Heart left ventricle (tissue), 16 donors: Measurements from ENCODE around the gene LPCAT4. TPM values are rescaled to one million over a fixed set of nuclear protein-coding genes. Genes with fewer than 3 reads are reported as not detected.
A peak's percentile ranks its signal among the peaks of the same experiment; 100 is the strongest.

Experiments used
- ATAC-seq, 4 donors: fragments of 200-7000 bp; cut with Tn5 transposase; one replicate each; pipeline ENCODE4 v1.9.1; 2020 to 2022; ENCODE audit warnings: moderate library complexity in 4 of 4, mild to moderate bottlenecking in 3 of 4, moderate number of reproducible peaks in 1 of 4
- DNase-seq, 5 donors: peaks; one replicate each; pipeline ENCODE4 v3.0.0-alpha.2; 2020
- H3K27ac ChIP-seq, 12 donors: fragments of 200-600 bp; sonication (generic) in 4 of 12; one replicate each; pipeline versions ENCODE4 v1.5.0 to v1.8.0; 2016 to 2022; ENCODE audit warnings: mild to moderate bottlenecking in 2 of 12
- H3K27me3 ChIP-seq, 9 donors: fragments of 200-600 bp; sonication (generic) in 2 of 9; one replicate each; pipeline versions ENCODE4 v1.5.1 to v1.8.0; 2016 to 2022; ENCODE audit warnings: mild to moderate bottlenecking in 3 of 9
- H3K36me3 ChIP-seq, 9 donors: fragments of 200-600 bp; sonication (generic) in 2 of 9; one replicate each; pipeline versions ENCODE4 v1.5.0 to v1.8.0; 2018 to 2022; ENCODE audit warnings: mild to moderate bottlenecking in 2 of 9
- H3K4me1 ChIP-seq, 12 donors: fragments of 200-600 bp; sonication (generic) in 4 of 12; one replicate each; pipeline versions ENCODE4 v1.5.0 to v1.8.0; 2016 to 2022; ENCODE audit warnings: mild to moderate bottlenecking in 3 of 12
- H3K4me3 ChIP-seq, 12 donors: fragments of 200-600 bp; sonication (generic) in 4 of 12; one replicate each; pipeline versions ENCODE4 v1.5.0 to v1.8.0; 2017 to 2022; ENCODE audit warnings: mild to moderate bottlenecking in 9 of 12, moderate library complexity in 4 of 12
- H3K9me3 ChIP-seq, 12 donors: fragments of 200-600 bp; sonication (generic) in 4 of 12; one replicate each; pipeline versions ENCODE4 v1.5.0 to v1.8.0; 2016 to 2022; ENCODE audit warnings: mild to moderate bottlenecking in 1 of 12
- POLR2A ChIP-seq, 2 donors: fragments of 450-650 bp; IDR thresholded peaks; one replicate each; pipeline ENCODE4 v1.6.1; 2017; ENCODE audit warnings: antibody characterized with exemption in 2 of 2, mild to moderate bottlenecking in 2 of 2, moderate library complexity in 2 of 2
- WGBS, 4 donors: extraction: QIAGEN DNeasy Blood & Tissue Kit in 2 of 4; methylation state at CpG; one replicate each; pipeline versions ENCODE4 v1.1.5 to v1.1.7; 2013 to 2018; 5-methylcytosine and 5-hydroxymethylcytosine counted together
- intact Hi-C, 10 donors: fragments of 100-400 bp; cut with DNase I; formaldehyde crosslinking; loops; one replicate each; pipeline versions ENCODE4 v1.11.1 to v1.14.2; 2022
- polyA plus RNA-seq, 2 donors: library from polyadenylated mRNA; stranded (reverse); fragments of 200-250 nt; gene quantifications; one replicate each; pipeline ENCODE4 v1.2.3, GENCODE V29; 2013
- total RNA-seq, 9 donors: library from RNA; depleted of rRNA in 2 of 9; stranded (reverse); fragments of >200 nt in 2 of 9; fragmentation: NEBNext Ultra II Directional in 3 of 9; extraction: Animal tissue kit (Norgen Biotek cat#: 25700) in 3 of 9; gene quantifications; one replicate each; pipeline versions ENCODE4 v1.1.0 to v1.2.4, GENCODE V29; 2016 to 2023
- TF ChIP-seq, protein P1 (sequence below), 12 donors: fragments of 200-600 bp; sonication (generic) in 4 of 12; IDR thresholded peaks; one replicate each; pipeline versions ENCODE4 v1.5.0 to v1.8.0; 2018 to 2022; ENCODE audit warnings: antibody characterized with exemption in 12 of 12, mild to moderate bottlenecking in 5 of 12
- donor health status: ischemic (EF 13 %, LVEDD 7.1; RV severe dilation, severe dysfunction).
- donor health status: healthy with polysubstance abuse.
- donor health status: DM: no; HTN: yes; CAD: no.
- donor health status: DM: no; HTN: no; CAD: no.
- donor health status: ischemic (EF 25% LVEDD 6.9; RV normal size, moderate dysfunction).
- donor health status: ischemic (EF 25% LVEDD 5.7; RV mildly dilated, moderate dysfunction).
- donor health status: healthy.
- donor health status: DM: yes; HTN: yes; CAD: no.
- donor health status: ischemic (EF 35%, LVEDD 5.7; RV mildly dilated, moderate dysfunction).
- donor health status: nonischemic (EF 11% LVEDD 7.7; RV severe dilation, severe dysfunction).
- donor health status: DM: yes; HTN: yes; CAD: no.
- donor health status: PGD.
- donor health status: ischemic (EF 29% LVEDD 5.4; RV normal size, mild dysfunction).
- donor health status: nonischemic (EF 23%, LVEDD 6.1; RV moderate dilation, normal function).

Gene LPCAT4
- total and polyA plus RNA-seq, 11 donors, result 9.8 to 80.0 (median 44.8) TPM

DNA sequence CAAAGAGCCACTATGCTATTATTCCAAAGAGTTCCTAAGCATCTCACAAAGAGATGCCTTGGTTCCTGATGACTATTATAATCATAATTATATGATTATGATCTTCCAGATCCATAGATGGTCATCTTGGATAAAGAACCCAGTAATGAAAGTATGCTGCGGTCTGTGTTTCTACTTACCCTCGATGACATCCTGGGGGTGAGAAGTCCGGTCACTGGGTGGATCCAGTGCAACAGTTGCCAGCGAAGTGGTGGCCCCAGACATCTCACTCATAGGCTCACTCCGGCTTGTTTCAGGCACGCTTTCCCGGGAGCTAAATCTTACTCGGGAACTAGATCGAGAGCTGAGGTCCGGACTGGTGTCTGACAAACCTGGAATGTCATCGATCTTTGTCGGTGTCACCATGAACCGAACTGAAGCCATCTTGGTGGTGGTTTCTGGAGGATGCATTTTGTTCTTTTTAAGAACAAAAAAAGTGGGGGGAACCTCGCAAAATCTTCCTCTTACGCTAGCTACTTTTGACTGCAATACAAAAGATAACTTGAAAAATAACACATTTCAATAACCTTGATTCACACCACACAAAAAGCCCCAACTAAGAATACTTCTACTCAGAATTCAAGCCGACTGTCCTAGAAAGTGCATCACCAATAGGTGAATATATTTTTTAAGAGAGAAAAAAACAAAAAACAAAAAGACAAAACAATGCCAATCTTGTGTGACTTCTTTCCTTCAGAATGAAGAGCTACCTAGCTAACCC is 30.6 kb downstream of the LPCAT4 start:
- TF ChIP-seq POLR2A (IDR thresholded peaks at IDR 0.05), result no peak
- TF ChIP-seq, protein P1, sequence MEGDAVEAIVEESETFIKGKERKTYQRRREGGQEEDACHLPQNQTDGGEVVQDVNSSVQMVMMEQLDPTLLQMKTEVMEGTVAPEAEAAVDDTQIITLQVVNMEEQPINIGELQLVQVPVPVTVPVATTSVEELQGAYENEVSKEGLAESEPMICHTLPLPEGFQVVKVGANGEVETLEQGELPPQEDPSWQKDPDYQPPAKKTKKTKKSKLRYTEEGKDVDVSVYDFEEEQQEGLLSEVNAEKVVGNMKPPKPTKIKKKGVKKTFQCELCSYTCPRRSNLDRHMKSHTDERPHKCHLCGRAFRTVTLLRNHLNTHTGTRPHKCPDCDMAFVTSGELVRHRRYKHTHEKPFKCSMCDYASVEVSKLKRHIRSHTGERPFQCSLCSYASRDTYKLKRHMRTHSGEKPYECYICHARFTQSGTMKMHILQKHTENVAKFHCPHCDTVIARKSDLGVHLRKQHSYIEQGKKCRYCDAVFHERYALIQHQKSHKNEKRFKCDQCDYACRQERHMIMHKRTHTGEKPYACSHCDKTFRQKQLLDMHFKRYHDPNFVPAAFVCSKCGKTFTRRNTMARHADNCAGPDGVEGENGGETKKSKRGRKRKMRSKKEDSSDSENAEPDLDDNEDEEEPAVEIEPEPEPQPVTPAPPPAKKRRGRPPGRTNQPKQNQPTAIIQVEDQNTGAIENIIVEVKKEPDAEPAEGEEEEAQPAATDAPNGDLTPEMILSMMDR (IDR thresholded peaks at IDR 0.05), result no peak
- Histone ChIP-seq H3K4me1 (peaks cover 0 to 77% (median 39%) of the 10 kb centered on the region in 12 donors), H3K36me3 (peaks cover 0 to 28% (median 15%) of the 10 kb centered on the region in 9 donors), H3K4me3 (peak overlapping the region in 11 of 12 donors; percentile 70 to 95 (median 86)), H3K27ac (peak overlapping the region; percentile 26 to 97 (median 92)), H3K27me3 (no peaks in the 10 kb centered on the region), H3K9me3 (no peaks in the 10 kb centered on the region)
- WGBS, 4 donors, result 72 to 81% (median 79%) methylated on average over 16 of the region's 16 CpGs
- no peak for ATAC-seq
- intact Hi-C loops, result loop anchor here in 4 of 10 donors (5.0 to 10.0 kb wide), 5 partner anchors 72 to 272 kb away; partner anchors contain the start of genes EMC4 (in 1 of the 4), EMC7 (in 1 of the 4) and PGBD4 (in 1 of the 4)
- no peak for DNase-seq

GRCh38 chr15:34335176-34336032 is 31.6 kb downstream of the LPCAT4 start:
- peaks cover 0 to 71% (median 37%) of the 10 kb centered on the region in 12 donors for H3K4me1 ChIP-seq
- no peak for TF ChIP-seq POLR2A (IDR thresholded peaks at IDR 0.05)
- TF ChIP-seq, protein P1 (IDR thresholded peaks at IDR 0.05), result no peak
- intact Hi-C loops, result loop anchor here in 4 of 10 donors (5.0 to 10.0 kb wide), 5 partner anchors 71 to 271 kb away; partner anchors contain the start of genes EMC4 (in 1 of the 4), EMC7 (in 1 of the 4) and PGBD4 (in 1 of the 4)
- no peaks in the 10 kb centered on the region for H3K27me3 ChIP-seq
- H3K36me3 ChIP-seq, result peaks cover 0 to 23% (median 7%) of the 10 kb centered on the region in 9 donors
- ATAC-seq (no peak), DNase-seq (no peak)
- WGBS, 4 donors, result 70 to 73% (median 72%) methylated on average over 3 of the region's 3 CpGs
- H3K9me3 ChIP-seq, result no peaks in the 10 kb centered on the region
- H3K4me3 ChIP-seq, result peak overlapping the region in 10 of 12 donors; percentile 3 to 95 (median 60)
- peak overlapping the region in 11 of 12 donors; percentile 26 to 97 (median 90) for H3K27ac ChIP-seq

DNA sequence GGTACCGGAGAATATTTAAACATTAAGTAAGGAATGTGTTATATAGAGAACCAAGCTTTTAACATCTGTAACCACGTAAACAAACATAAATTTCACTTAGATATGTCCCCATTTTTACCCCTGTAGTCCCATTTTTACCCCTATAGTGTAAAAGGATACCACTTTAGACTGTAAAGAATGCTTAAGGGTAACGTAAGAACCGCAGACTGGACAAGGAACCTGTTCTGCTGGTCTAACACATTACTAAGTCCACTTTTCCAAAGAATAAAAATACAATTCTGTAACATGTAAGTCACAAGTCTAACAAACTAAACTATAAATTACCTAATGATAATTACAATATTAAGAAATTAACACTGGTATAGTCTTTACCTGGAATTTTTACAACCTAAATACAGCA is 32.3 kb downstream of the LPCAT4 start:
- peak overlapping the region in 9 of 12 donors; percentile 9 to 95 (median 84) for H3K4me3 ChIP-seq
- ATAC-seq (no peak), DNase-seq (no peak)
- H3K9me3 ChIP-seq, result no peaks in the 10 kb centered on the region
- H3K36me3 ChIP-seq, result peaks cover 0 to 18% (median 3%) of the 10 kb centered on the region in 9 donors
- H3K27ac ChIP-seq, result peak overlapping the region in 11 of 12 donors; percentile 21 to 97 (median 88)
- WGBS, 4 donors, result 65 to 76% (median 67%) methylated on average over 4 of the region's 4 CpGs
- no peaks in the 10 kb centered on the region for H3K27me3 ChIP-seq
- intact Hi-C loops, result loop anchor here in 4 of 10 donors (5.0 to 10.0 kb wide), 5 partner anchors 70 to 270 kb away; partner anchors contain the start of genes EMC4 (in 1 of the 4), EMC7 (in 1 of the 4) and PGBD4 (in 1 of the 4)
- peaks cover 0 to 64% (median 37%) of the 10 kb centered on the region in 12 donors for H3K4me1 ChIP-seq
- TF ChIP-seq POLR2A (IDR thresholded peaks at IDR 0.05), result no peak
- TF ChIP-seq, protein P1 (IDR thresholded peaks at IDR 0.05), result no peak
